ENCODE results near the gene CSAG2. TPM values are rescaled to one million over a fixed set of nuclear protein-coding genes. Genes with fewer than 3 reads are reported as not detected.
"Not testable (repeated sequence)": the region's sequence is repeated elsewhere in the genome, so short reads cannot be mapped to it uniquely, and the experiment has no call there.

CSAG2 gene, protein sequence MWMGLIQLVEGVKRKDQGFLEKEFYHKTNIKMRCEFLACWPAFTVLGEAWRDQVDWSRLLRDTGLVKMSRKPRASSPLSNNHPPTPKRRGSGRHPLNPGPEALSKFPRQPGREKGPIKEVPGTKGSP
- total RNA-seq (not detected), polyA plus RNA-seq (ENCODE audit: insufficient read length in 2 of 2) (not detected)
- long read RNA-seq, donor 1: 0 reads
- long read RNA-seq, donor 2: 0 reads
- long read RNA-seq, donor 3: 0 reads
- long read RNA-seq, donor 4: 0 reads

DNA sequence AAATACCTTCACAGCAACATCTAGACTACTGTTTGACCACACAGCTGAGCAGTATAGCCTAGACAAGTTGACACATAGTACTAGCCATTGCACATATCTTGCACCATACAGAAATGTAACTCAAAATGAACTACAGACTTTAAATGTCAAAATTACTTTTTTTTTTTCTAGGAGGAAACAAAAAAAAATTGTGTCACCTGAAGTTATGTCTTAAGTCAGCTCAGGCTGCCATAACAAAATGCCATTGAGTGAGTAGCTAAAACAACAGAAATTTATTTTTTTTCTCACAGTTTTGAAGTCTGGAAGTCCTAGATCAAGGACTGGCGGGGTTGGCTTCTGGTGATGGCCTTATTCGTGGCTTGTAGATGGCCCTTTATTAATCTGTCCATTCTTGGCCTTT is at the start of gene CSAG2:
Gene CSAG2, minus strand, starts transcription at position 101 of the 400 bp plus-strand sequence. CDS start 161 bp downstream, outside the sequence.
- not testable (repeated sequence) for H3K4me1 ChIP-seq (ENCODE audit: control insufficient read depth, insufficient read depth, low read length); H3K36me3 ChIP-seq (ENCODE audit: control insufficient read depth, insufficient read depth, low read length); H3K27ac ChIP-seq (ENCODE audit: low read depth, low read length); DNase-seq (ENCODE audit: low read depth in 4 of 6, low spot score in 6 of 6); H3K9me3 ChIP-seq (ENCODE audit: control insufficient read depth, insufficient read depth, low read length); H3K4me3 ChIP-seq (ENCODE audit: low read depth, low read length); H3K27me3 ChIP-seq (ENCODE audit: control insufficient read depth, insufficient read depth, low read length)
- WGBS (ENCODE audit: insufficient coverage): no CpG with 5 or more reads among the region's 2 CpGs

- H3K4me3 ChIP-seq (ENCODE audit: low read depth, low read length); DNase-seq (ENCODE audit: low read depth in 4 of 6, low spot score in 6 of 6); H3K27ac ChIP-seq (ENCODE audit: low read depth, low read length); H3K4me1 ChIP-seq (ENCODE audit: control insufficient read depth, insufficient read depth, low read length); H3K36me3 ChIP-seq (ENCODE audit: control insufficient read depth, insufficient read depth, low read length); H3K9me3 ChIP-seq (ENCODE audit: control insufficient read depth, insufficient read depth, low read length); H3K27me3 ChIP-seq (ENCODE audit: control insufficient read depth, insufficient read depth, low read length): not testable (repeated sequence)
- WGBS (ENCODE audit: insufficient coverage): no CpG with 5 or more reads among the region's 5 CpGs
Measured at GRCh38 chrX:152754871-152755270, 45.8 kb upstream of the CSAG2 start.

DNA sequence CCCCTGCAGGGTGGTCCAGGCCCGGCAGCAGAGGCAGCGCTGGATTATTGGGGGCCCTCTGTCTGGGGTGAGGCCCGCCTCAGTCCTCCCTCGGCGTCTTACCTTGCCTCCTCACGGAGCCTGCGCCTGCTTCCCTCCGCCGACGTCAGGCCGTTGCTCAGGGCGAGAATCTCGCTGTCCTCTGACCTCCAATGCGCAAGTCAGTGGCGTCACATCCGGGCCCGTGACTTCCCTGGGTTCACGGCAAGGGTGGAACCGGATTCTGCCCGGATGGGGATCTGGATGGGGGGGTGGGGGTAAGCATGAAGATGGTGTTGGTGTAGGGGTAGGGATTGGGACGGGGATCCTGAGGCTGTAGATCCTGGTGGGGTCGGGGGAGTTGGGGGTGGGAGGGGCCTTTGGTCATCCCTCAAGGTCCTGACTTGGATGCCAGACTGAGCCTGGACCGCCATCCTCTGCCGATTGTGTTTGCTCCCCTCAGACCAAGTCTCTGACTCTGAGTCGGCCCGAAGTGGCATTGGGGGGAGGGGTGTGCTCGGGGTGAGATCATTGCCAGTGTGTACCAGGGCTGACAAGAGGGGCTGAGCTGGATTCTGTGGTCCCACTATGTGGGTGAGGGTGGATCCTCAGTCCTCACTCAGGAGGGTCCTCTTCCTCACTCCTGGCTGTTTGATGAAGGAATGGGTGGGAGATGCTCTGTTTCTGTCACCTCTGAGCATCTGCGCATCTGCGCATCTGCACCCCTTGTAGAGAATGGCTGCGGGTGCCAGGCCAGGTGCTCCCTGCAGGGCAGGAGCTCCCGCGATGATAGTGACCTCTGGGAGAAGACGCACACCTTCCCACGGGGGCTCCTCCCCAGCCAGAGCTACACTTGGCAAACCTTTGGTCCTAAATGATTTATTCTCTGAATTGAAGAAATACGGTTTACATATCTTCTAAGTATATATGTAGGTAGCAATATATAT is 44.9 kb upstream of the CSAG2 start, which contains the start of gene MAGEA2:
Gene MAGEA2, minus strand, starts transcription at position 157 of the 965 bp plus-strand sequence. CDS start 2,479 bp downstream, outside the sequence.
- not testable (repeated sequence) for H3K4me1 ChIP-seq (ENCODE audit: control insufficient read depth, insufficient read depth, low read length); H3K4me3 ChIP-seq (ENCODE audit: low read depth, low read length); H3K27me3 ChIP-seq (ENCODE audit: control insufficient read depth, insufficient read depth, low read length); DNase-seq (ENCODE audit: low read depth in 4 of 6, low spot score in 6 of 6); H3K36me3 ChIP-seq (ENCODE audit: control insufficient read depth, insufficient read depth, low read length); H3K9me3 ChIP-seq (ENCODE audit: control insufficient read depth, insufficient read depth, low read length); H3K27ac ChIP-seq (ENCODE audit: low read depth, low read length)
- no CpG with 5 or more reads among the region's 35 CpGs for WGBS (ENCODE audit: insufficient coverage)

DNA sequence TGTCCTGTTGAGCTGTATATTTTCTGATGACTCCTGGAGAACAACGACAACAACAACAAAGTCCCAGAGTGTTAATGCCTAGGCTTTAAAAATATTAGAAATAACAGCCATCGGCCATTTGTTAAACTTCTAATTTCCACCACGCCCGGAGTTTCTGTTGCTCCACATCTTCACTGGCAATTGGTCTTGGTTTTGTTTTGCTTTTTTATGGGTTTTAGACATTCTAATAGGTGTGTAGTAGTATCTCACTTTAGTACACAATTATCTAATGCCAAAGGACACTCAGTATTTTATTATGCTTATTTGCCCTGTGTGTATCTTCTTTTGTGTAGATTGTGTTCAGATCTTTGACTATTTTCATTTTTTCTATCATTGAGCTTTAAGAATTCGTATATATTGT is 29.5 kb upstream of the CSAG2 start:
- no peaks in the 10 kb centered on the region for H3K27me3 ChIP-seq (ENCODE audit: control insufficient read depth, insufficient read depth, low read length)
- no peak overlapping the region for H3K4me3 ChIP-seq (ENCODE audit: low read depth, low read length)
- no peaks in the 10 kb centered on the region for H3K9me3 ChIP-seq (ENCODE audit: control insufficient read depth, insufficient read depth, low read length)
- no peak overlapping the region for H3K27ac ChIP-seq (ENCODE audit: low read depth, low read length)
- WGBS (ENCODE audit: insufficient coverage): no CpG with 5 or more reads among the region's 5 CpGs
- no peaks in the 10 kb centered on the region for H3K36me3 ChIP-seq (ENCODE audit: control insufficient read depth, insufficient read depth, low read length)
- no peak for DNase-seq (ENCODE audit: low read depth in 4 of 6, low spot score in 6 of 6)
- no peaks in the 10 kb centered on the region for H3K4me1 ChIP-seq (ENCODE audit: control insufficient read depth, insufficient read depth, low read length)

DNA sequence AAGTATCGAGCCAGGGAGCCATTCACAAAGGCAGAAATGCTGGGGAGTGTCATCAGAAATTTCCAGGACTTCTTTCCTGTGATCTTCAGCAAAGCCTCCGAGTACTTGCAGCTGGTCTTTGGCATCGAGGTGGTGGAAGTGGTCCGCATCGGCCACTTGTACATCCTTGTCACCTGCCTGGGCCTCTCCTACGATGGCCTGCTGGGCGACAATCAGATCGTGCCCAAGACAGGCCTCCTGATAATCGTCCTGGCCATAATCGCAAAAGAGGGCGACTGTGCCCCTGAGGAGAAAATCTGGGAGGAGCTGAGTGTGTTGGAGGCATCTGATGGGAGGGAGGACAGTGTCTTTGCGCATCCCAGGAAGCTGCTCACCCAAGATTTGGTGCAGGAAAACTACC is 27.5 kb upstream of the CSAG2 start:
- not testable (repeated sequence) for H3K36me3 ChIP-seq (ENCODE audit: control insufficient read depth, insufficient read depth, low read length); H3K4me3 ChIP-seq (ENCODE audit: low read depth, low read length); H3K4me1 ChIP-seq (ENCODE audit: control insufficient read depth, insufficient read depth, low read length); H3K27me3 ChIP-seq (ENCODE audit: control insufficient read depth, insufficient read depth, low read length); H3K9me3 ChIP-seq (ENCODE audit: control insufficient read depth, insufficient read depth, low read length); H3K27ac ChIP-seq (ENCODE audit: low read depth, low read length); DNase-seq (ENCODE audit: low read depth in 4 of 6, low spot score in 6 of 6)
- 77% methylated on average over 12 of the region's 12 CpGs for WGBS (ENCODE audit: insufficient coverage)

DNA sequence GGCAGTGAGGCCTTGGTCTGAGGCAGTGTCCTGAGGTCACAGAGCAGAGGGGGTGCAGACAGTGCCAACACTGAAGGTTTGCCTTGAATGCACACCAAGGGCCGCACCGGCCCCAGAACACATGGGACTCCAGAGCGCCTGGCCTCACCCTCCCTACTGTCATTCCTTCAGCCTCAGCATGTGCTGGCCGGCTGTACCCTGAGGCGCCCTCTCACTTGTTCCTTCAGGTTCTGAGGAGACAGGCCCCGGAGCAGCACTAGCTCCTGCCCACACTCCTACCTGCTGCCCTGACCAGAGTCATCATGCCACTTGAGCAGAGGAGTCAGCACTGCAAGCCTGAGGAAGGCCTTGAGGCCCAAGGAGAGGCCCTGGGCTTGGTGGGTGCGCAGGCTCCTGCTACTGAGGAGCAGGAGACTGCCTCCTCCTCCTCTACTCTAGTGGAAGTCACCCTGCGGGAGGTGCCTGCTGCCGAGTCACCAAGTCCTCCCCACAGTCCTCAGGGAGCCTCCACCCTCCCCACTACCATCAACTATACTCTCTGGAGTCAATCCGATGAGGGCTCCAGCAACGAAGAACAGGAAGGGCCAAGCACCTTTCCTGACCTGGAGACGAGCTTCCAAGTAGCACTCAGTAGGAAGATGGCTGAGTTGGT is 26.9 kb upstream of the CSAG2 start:
- 83% methylated on average over 12 of the region's 12 CpGs for WGBS (ENCODE audit: insufficient coverage)
- Histone ChIP-seq H3K4me1 (ENCODE audit: control insufficient read depth, insufficient read depth, low read length) (no peaks in the 10 kb centered on the region), H3K27ac (ENCODE audit: low read depth, low read length) (no peak overlapping the region), H3K27me3 (ENCODE audit: control insufficient read depth, insufficient read depth, low read length) (no peaks in the 10 kb centered on the region), H3K4me3 (ENCODE audit: low read depth, low read length) (no peak overlapping the region), H3K36me3 (ENCODE audit: control insufficient read depth, insufficient read depth, low read length) (no peaks in the 10 kb centered on the region), H3K9me3 (ENCODE audit: control insufficient read depth, insufficient read depth, low read length) (no peaks in the 10 kb centered on the region)
- no peak for DNase-seq (ENCODE audit: low read depth in 4 of 6, low spot score in 6 of 6)

DNA sequence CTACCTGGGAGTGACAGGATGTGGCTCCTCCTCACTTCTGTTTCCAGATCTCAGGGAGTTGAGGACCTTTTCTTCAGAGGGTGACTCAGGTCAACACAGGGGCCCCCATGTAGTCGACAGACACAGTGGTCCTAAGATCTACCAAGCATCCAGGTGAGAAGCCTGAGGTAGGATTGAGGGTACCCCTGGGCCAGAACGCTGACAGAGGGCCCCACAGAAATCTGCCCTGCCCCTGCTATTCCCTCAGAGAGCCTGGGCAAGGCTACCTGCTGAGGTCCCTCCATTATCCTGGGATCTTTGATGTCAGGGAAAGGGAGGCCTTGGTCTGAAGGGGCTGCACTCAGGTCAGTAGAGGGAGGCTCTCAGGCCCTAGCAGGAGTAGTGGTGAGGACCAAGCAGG is 26.0 kb upstream of the CSAG2 start:
- Histone ChIP-seq H3K27ac (ENCODE audit: low read depth, low read length) (no peak overlapping the region), H3K27me3 (ENCODE audit: control insufficient read depth, insufficient read depth, low read length) (no peaks in the 10 kb centered on the region), H3K9me3 (ENCODE audit: control insufficient read depth, insufficient read depth, low read length) (no peaks in the 10 kb centered on the region), H3K4me3 (ENCODE audit: low read depth, low read length) (no peak overlapping the region), H3K36me3 (ENCODE audit: control insufficient read depth, insufficient read depth, low read length) (no peaks in the 10 kb centered on the region), H3K4me1 (ENCODE audit: control insufficient read depth, insufficient read depth, low read length) (no peaks in the 10 kb centered on the region)
- DNase-seq (ENCODE audit: low read depth in 4 of 6, low spot score in 6 of 6): no peak
- WGBS (ENCODE audit: insufficient coverage): 50% methylated on average over 2 of the region's 2 CpGs

DNA sequence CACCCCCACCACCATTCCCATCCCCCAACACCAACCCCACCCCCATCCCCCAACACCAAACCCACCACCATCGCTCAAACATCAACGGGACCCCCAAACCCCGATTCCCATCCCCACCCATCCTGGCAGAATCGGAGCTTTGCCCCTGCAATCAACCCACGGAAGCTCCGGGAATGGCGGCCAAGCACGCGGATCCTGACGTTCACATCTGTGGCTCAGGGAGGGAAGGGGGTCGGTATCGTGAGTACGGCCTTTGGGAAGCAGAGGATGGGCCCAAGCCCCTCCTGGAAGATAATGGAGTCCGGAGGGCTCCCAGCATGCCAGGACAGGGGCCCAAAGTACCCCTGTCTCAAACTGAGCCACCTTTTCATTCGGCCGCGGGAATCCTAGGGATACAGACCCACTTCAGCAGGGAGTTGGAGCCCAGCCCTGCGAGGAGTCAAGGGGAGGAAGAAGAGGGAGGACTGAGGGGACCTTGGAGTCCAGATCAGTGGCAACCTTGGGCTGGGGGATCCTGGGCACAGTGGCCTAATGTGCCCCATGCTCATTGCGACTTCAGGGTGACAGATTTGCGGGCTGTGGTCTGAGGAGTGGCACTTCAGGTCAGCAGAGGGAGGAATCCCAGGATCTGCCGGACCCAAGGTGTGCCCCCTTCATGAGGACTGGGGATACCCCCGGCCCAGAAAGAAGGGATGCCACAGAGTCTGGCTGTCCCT is 25.2 kb upstream of the CSAG2 start:
- H3K27ac ChIP-seq (ENCODE audit: low read depth, low read length); H3K27me3 ChIP-seq (ENCODE audit: control insufficient read depth, insufficient read depth, low read length); H3K36me3 ChIP-seq (ENCODE audit: control insufficient read depth, insufficient read depth, low read length); H3K9me3 ChIP-seq (ENCODE audit: control insufficient read depth, insufficient read depth, low read length); H3K4me3 ChIP-seq (ENCODE audit: low read depth, low read length); H3K4me1 ChIP-seq (ENCODE audit: control insufficient read depth, insufficient read depth, low read length); DNase-seq (ENCODE audit: low read depth in 4 of 6, low spot score in 6 of 6): not testable (repeated sequence)
- WGBS (ENCODE audit: insufficient coverage): 83% methylated on average over 19 of the region's 22 CpGs

GRCh38 chrX:152733261-152733975 is 24.3 kb upstream of the CSAG2 start, which contains the start of the genes CSAG1 and MAGEA12:
CSAG1 (minus strand) TSS chrX:152733721; CDS start chrX:152732460, 1,261 bp downstream.
MAGEA12 (plus strand) TSS chrX:152733757; CDS start chrX:152736162, 2,405 bp downstream.
- H3K36me3 ChIP-seq (ENCODE audit: control insufficient read depth, insufficient read depth, low read length): no peaks in the 10 kb centered on the region
- H3K9me3 ChIP-seq (ENCODE audit: control insufficient read depth, insufficient read depth, low read length): no peaks in the 10 kb centered on the region
- no peak for DNase-seq (ENCODE audit: low read depth in 4 of 6, low spot score in 6 of 6)
- no peak within 1 kb of the TSS for H3K4me3 ChIP-seq (ENCODE audit: low read depth, low read length)
- WGBS (ENCODE audit: insufficient coverage): 73% methylated on average over 3 of the region's 21 CpGs
- H3K27me3 ChIP-seq (ENCODE audit: control insufficient read depth, insufficient read depth, low read length): no peaks in the 10 kb centered on the region
- no peak within 1 kb of the TSS for H3K27ac ChIP-seq (ENCODE audit: low read depth, low read length)
- H3K4me1 ChIP-seq (ENCODE audit: control insufficient read depth, insufficient read depth, low read length): no peaks in the 10 kb centered on the region
